Activated CD4-positive, alpha-beta T cell treated with anti-CD3 and anti-CD28 coated beads, Interleukin-2, Interleukin-6, amounts not matched to agents 100 ng/mL and 50 ng/mL, durations not matched to agents 16 hours and 8 hours (primary cell): ENCODE results near the gene PCED1B.
"Not testable (repeated sequence)": the region's sequence is repeated elsewhere in the genome, so short reads cannot be mapped to it uniquely, and the experiment has no call there.

Experiments used
- DNase-seq: peaks from one replicate; pipeline ENCODE4 v3.0.0-alpha.2; 2020

Gene PCED1B

GRCh38 chr12:47079468-47079980, at the start of gene PCED1B, which contains the start of gene AMIGO2:
Gene PCED1B (plus strand): TSS chr12:47079621. CDS start chr12:47235064, 155,443 bp downstream.
Gene AMIGO2 (minus strand): TSS chr12:47079959. CDS start chr12:47079002, 957 bp downstream.
- DNase-seq, result peak; percentile 84

GRCh38 chr12:47029903-47030302, 49.5 kb upstream of the PCED1B start:
- DNase-seq, result no peak

GRCh38 chr12:47032644-47033043, 46.8 kb upstream of the PCED1B start:
- peak; percentile 53 for DNase-seq

- DNase-seq, result no peak
Observed at GRCh38 chr12:47033081-47033480, 46.3 kb upstream of the PCED1B start.

- no peak for DNase-seq
Observed at GRCh38 chr12:47033789-47034555, 45.4 kb upstream of the PCED1B start.

GRCh38 chr12:47034661-47035060, 44.8 kb upstream of the PCED1B start:
- no peak for DNase-seq

GRCh38 chr12:47035484-47035883, 43.9 kb upstream of the PCED1B start:
- DNase-seq, result no peak

- no peak for DNase-seq
Observed at GRCh38 chr12:47038270-47038748, 41.1 kb upstream of the PCED1B start.

GRCh38 chr12:47039079-47039478, 40.3 kb upstream of the PCED1B start:
- no peak for DNase-seq

- no peak for DNase-seq
Observed at GRCh38 chr12:47039756-47040155, 39.7 kb upstream of the PCED1B start.

- DNase-seq, result no peak
Observed at GRCh38 chr12:47041327-47041726, 38.1 kb upstream of the PCED1B start.

GRCh38 chr12:47048541-47048940, 30.9 kb upstream of the PCED1B start:
- DNase-seq, result no peak

GRCh38 chr12:47051291-47051690, 28.1 kb upstream of the PCED1B start:
- DNase-seq, result not testable (repeated sequence)

GRCh38 chr12:47052274-47052673, 27.1 kb upstream of the PCED1B start:
- DNase-seq, result no peak

- no peak for DNase-seq
Observed at GRCh38 chr12:47053961-47054360, 25.5 kb upstream of the PCED1B start.

- DNase-seq, result no peak
Observed at GRCh38 chr12:47054659-47055058, 24.8 kb upstream of the PCED1B start.

- not testable (repeated sequence) for DNase-seq
Observed at GRCh38 chr12:47055856-47056255, 23.6 kb upstream of the PCED1B start.

GRCh38 chr12:47056944-47057343, 22.5 kb upstream of the PCED1B start:
- DNase-seq, result not testable (repeated sequence)

- not testable (repeated sequence) for DNase-seq
Observed at GRCh38 chr12:47058640-47059039, 20.8 kb upstream of the PCED1B start.

- no peak for DNase-seq
Observed at GRCh38 chr12:47065546-47065945, 13.9 kb upstream of the PCED1B start.

GRCh38 chr12:47066278-47067025, 13.0 kb upstream of the PCED1B start:
- DNase-seq, result peak; percentile 35

- DNase-seq, result no peak
Observed at GRCh38 chr12:47067176-47067575, 12.2 kb upstream of the PCED1B start.

GRCh38 chr12:47067771-47068431, 11.5 kb upstream of the PCED1B start:
- no peak for DNase-seq
